ENCODE measurements around the gene DOCK10. TPM values are rescaled to one million over a fixed set of nuclear protein-coding genes. Genes with fewer than 3 reads are reported as not detected.

DOCK10 gene
- total RNA-seq, 4 donors from 2014 or later: 8.3 to 47.4 (median 18.3) TPM

- TF ChIP-seq CTCF (IDR thresholded peaks at IDR 0.05; ENCODE audit: low read depth): no peak
Measured at GRCh38 chr2:224885836-224886547, 156.3 kb downstream of the DOCK10 start.

- TF ChIP-seq CTCF (IDR thresholded peaks at IDR 0.05; ENCODE audit: low read depth): no peak
Measured at GRCh38 chr2:224885291-224885690, 157.0 kb downstream of the DOCK10 start.

GRCh38 chr2:224884188-224884587 is 158.1 kb downstream of the DOCK10 start:
- TF ChIP-seq CTCF (IDR thresholded peaks at IDR 0.05; ENCODE audit: low read depth): no peak

GRCh38 chr2:224883700-224884099 is 158.6 kb downstream of the DOCK10 start:
- no peak for TF ChIP-seq CTCF (IDR thresholded peaks at IDR 0.05; ENCODE audit: low read depth)

GRCh38 chr2:224883172-224883516 is 159.1 kb downstream of the DOCK10 start:
- no peak for TF ChIP-seq CTCF (IDR thresholded peaks at IDR 0.05; ENCODE audit: low read depth)

GRCh38 chr2:224882291-224883171 is 159.7 kb downstream of the DOCK10 start:
- no peak for TF ChIP-seq CTCF (IDR thresholded peaks at IDR 0.05; ENCODE audit: low read depth)

- no peak for TF ChIP-seq CTCF (IDR thresholded peaks at IDR 0.05; ENCODE audit: low read depth)
Measured at GRCh38 chr2:224881846-224882245, 160.4 kb downstream of the DOCK10 start.
